Loucy (cell line): ENCODE measurements around the gene SLC25A53.

ENCODE experiments used
- H2AFZ ChIP-seq: fragments of 200-600 bp; sonication (generic); 2 replicates; pipeline ENCODE4 v1.6.0; 2016; ENCODE audit warnings: antibody characterized with exemption, mild to moderate bottlenecking, low read length, moderate library complexity
- H3F3A ChIP-seq: fragments of 200-600 bp; 2 replicates; pipeline ENCODE4 v1.6.0; 2016; ENCODE audit warnings: antibody characterized with exemption, low read depth, mild to moderate bottlenecking
- H3K27me3 ChIP-seq: fragments of 200-600 bp; sonication (generic); 2 replicates; pipeline ENCODE4 v1.6.1; 2014; ENCODE audit warnings: low read length, mild to moderate bottlenecking; ENCODE audit not compliant: insufficient read depth, poor library complexity, severe bottlenecking
- H3K36me3 ChIP-seq: fragments of 200-600 bp; sonication (generic); 2 replicates; pipeline ENCODE4 v1.6.1; 2016; ENCODE audit warnings: low read length; ENCODE audit not compliant: insufficient read depth
- H3K4me1 ChIP-seq: fragments of 200-600 bp; sonication (generic); 2 replicates; pipeline ENCODE4 v1.5.1; 2014; ENCODE audit warnings: low read length, mild to moderate bottlenecking; ENCODE audit not compliant: insufficient read depth, poor library complexity, severe bottlenecking
- H3K4me2 ChIP-seq: fragments of 200-600 bp; sonication (generic); 2 replicates; pipeline ENCODE4 v1.6.0; 2014; ENCODE audit warnings: antibody characterized with exemption, low read length, low read depth, mild to moderate bottlenecking; ENCODE audit not compliant: poor library complexity, severe bottlenecking
- H3K4me3 ChIP-seq: fragments of 200-600 bp; sonication (generic); 2 replicates; pipeline ENCODE4 v1.5.1; 2014; ENCODE audit warnings: low read length, mild to moderate bottlenecking, mixed read lengths; ENCODE audit not compliant: poor library complexity, severe bottlenecking
- H3K79me2 ChIP-seq: fragments of 200-600 bp; sonication (generic); 2 replicates; pipeline ENCODE4 v1.6.1; 2014; ENCODE audit warnings: low read length; ENCODE audit not compliant: insufficient read depth
- H3K9ac ChIP-seq: fragments of 200-600 bp; sonication (generic); 2 replicates; pipeline ENCODE4 v1.6.0; 2014; ENCODE audit warnings: mild to moderate bottlenecking, low read depth, low read length, moderate library complexity; ENCODE audit not compliant: poor library complexity, severe bottlenecking
- H3K9me2 ChIP-seq: fragments of 200-600 bp; sonication (generic); replicated peaks from 2 replicates; pipeline ENCODE4 v1.6.1; 2016; ENCODE audit warnings: low read depth, low read length, mixed read lengths
- H3K9me3 ChIP-seq: fragments of 200-600 bp; sonication (generic); 2 replicates; pipeline ENCODE4 v1.6.1; 2014; ENCODE audit warnings: mild to moderate bottlenecking, antibody characterized with exemption, low read length, low read depth; ENCODE audit not compliant: insufficient read depth
- H4K20me1 ChIP-seq: fragments of 200-600 bp; sonication (generic); 2 replicates; pipeline ENCODE4 v1.6.0; 2014; ENCODE audit warnings: antibody characterized with exemption, low read length, mild to moderate bottlenecking; ENCODE audit not compliant: insufficient read depth, poor library complexity, severe bottlenecking
- CTCF ChIP-seq: fragments of 200-600 bp; sonication (generic); conservative IDR thresholded peaks from 2 replicates; pipeline ENCODE4 v1.5.1; 2014; ENCODE audit warnings: mild to moderate bottlenecking, antibody characterized with exemption, low read length
- EZH2phosphoT487 ChIP-seq: fragments of 200-600 bp; IDR thresholded peaks from 2 replicates; pipeline ENCODE4 v1.6.1; 2018; ENCODE audit warnings: antibody characterized with exemption, mild to moderate bottlenecking, moderate library complexity, borderline replicate concordance

The SLC25A53 gene

GRCh38 chrX:104135677-104136076 is 21.1 kb downstream of the SLC25A53 start:
- Histone ChIP-seq H3K36me3 (no peaks in the 10 kb centered on the region), H3K4me3 (no peak overlapping the region), H2AFZ (no peak overlapping the region), H3K79me2 (no peaks in the 10 kb centered on the region), H3K4me1 (no peaks in the 10 kb centered on the region), H3K4me2 (no peak overlapping the region), H3F3A (no peaks in the 10 kb centered on the region), H3K9ac (no peak overlapping the region), H3K9me3 (no peaks in the 10 kb centered on the region), H4K20me1 (no peaks in the 10 kb centered on the region), H3K27me3 (no peaks in the 10 kb centered on the region), H3K9me2 (no peaks in the 10 kb centered on the region)
- TF ChIP-seq EZH2phosphoT487 = no peak
- no peak for TF ChIP-seq CTCF

GRCh38 chrX:104134583-104135261 is 22.1 kb downstream of the SLC25A53 start:
- H3K4me2 ChIP-seq = no peak overlapping the region
- no peaks in the 10 kb centered on the region for H3K4me1 ChIP-seq
- H3K9me2 ChIP-seq = no peaks in the 10 kb centered on the region
- H3K4me3 ChIP-seq = no peak overlapping the region
- no peak overlapping the region for H3K9ac ChIP-seq
- no peaks in the 10 kb centered on the region for H3K27me3 ChIP-seq
- TF ChIP-seq EZH2phosphoT487 = no peak
- no peak for TF ChIP-seq CTCF
- no peak overlapping the region for H2AFZ ChIP-seq
- no peaks in the 10 kb centered on the region for H3K9me3 ChIP-seq
- no peaks in the 10 kb centered on the region for H3K36me3 ChIP-seq
- no peaks in the 10 kb centered on the region for H3F3A ChIP-seq
- no peaks in the 10 kb centered on the region for H4K20me1 ChIP-seq
- H3K79me2 ChIP-seq = no peaks in the 10 kb centered on the region

GRCh38 chrX:104130808-104131207 is 26.0 kb downstream of the SLC25A53 start:
- no peaks in the 10 kb centered on the region for H3K27me3 ChIP-seq
- no peaks in the 10 kb centered on the region for H3F3A ChIP-seq
- H3K9me2 ChIP-seq = no peaks in the 10 kb centered on the region
- TF ChIP-seq CTCF = no peak
- no peak for TF ChIP-seq EZH2phosphoT487
- no peak overlapping the region for H3K4me3 ChIP-seq
- no peaks in the 10 kb centered on the region for H3K79me2 ChIP-seq
- H3K9me3 ChIP-seq = no peaks in the 10 kb centered on the region
- H3K9ac ChIP-seq = no peak overlapping the region
- H2AFZ ChIP-seq = no peak overlapping the region
- no peaks in the 10 kb centered on the region for H3K36me3 ChIP-seq
- no peaks in the 10 kb centered on the region for H3K4me1 ChIP-seq
- H3K4me2 ChIP-seq = no peak overlapping the region
- no peaks in the 10 kb centered on the region for H4K20me1 ChIP-seq
